Lower lobe of right lung (tissue), 2 donors: ENCODE measurements around the gene GLIS1. TPM values are rescaled to one million over a fixed set of nuclear protein-coding genes. Genes with fewer than 3 reads are reported as not detected.
"Not testable (repeated sequence)": the region's sequence is repeated elsewhere in the genome, so short reads cannot be mapped to it uniquely, and the experiment has no call there.

Source experiments
- ATAC-seq, 2 donors: fragments of 200-7000 bp; cut with Tn5 transposase; one replicate each; pipeline ENCODE4 v1.9.1; 2020 to 2022; ENCODE audit warnings: mild to moderate bottlenecking in 2 of 2, moderate library complexity in 2 of 2
- DNase-seq: peaks from one replicate; pipeline ENCODE4 v3.0.0-alpha.2; 2020
- H3K27ac ChIP-seq: fragments of 200-600 bp; one replicate; pipeline ENCODE4 v1.8.0; 2022
- H3K27me3 ChIP-seq: fragments of 200-600 bp; one replicate; pipeline ENCODE4 v1.8.0; 2022; ENCODE audit warnings: low read depth
- H3K36me3 ChIP-seq: fragments of 200-600 bp; one replicate; pipeline ENCODE4 v1.8.0; 2022; ENCODE audit warnings: mild to moderate bottlenecking
- H3K4me1 ChIP-seq: fragments of 200-600 bp; one replicate; pipeline ENCODE4 v1.8.0; 2022
- H3K4me3 ChIP-seq: fragments of 200-600 bp; one replicate; pipeline ENCODE4 v1.8.0; 2022; ENCODE audit warnings: mild to moderate bottlenecking
- H3K9me3 ChIP-seq: fragments of 200-600 bp; one replicate; pipeline ENCODE4 v1.8.0; 2022
- CTCF ChIP-seq: fragments of 200-600 bp; IDR thresholded peaks from one replicate; pipeline ENCODE4 v1.8.0; 2022; ENCODE audit warnings: antibody characterized with exemption, mild to moderate bottlenecking
- intact Hi-C: fragments of 100-400 bp; cut with DNase I; formaldehyde crosslinking; loops from one replicate; pipeline ENCODE4 v1.11.0; 2022
- total RNA-seq: library from RNA; stranded (reverse); fragmentation: NEBNext Ultra II Directional; extraction: Animal tissue kit (Norgen Biotek cat#: 25700); gene quantifications from one replicate; pipeline ENCODE4 v1.2.1, GENCODE V29; 2021
- donor health status: DM: no; HTN: yes; CAD: no; lungs with severe emphysema.

GLIS1 gene
- total RNA-seq, 1 donor from 2014 or later, result not detected

- ATAC-seq, result no peak
- Histone ChIP-seq H3K36me3 (no peaks in the 10 kb centered on the region), H3K4me3 (no peak overlapping the region), H3K27ac (no peak overlapping the region), H3K9me3 (no peaks in the 10 kb centered on the region), H3K4me1 (no peaks in the 10 kb centered on the region), H3K27me3 (no peaks in the 10 kb centered on the region)
- no peak for DNase-seq
- TF ChIP-seq CTCF, result no peak
- intact Hi-C loops, result no loop called here
Measured at GRCh38 chr1:53558739-53559315, 180.1 kb downstream of the GLIS1 start.

GRCh38 chr1:53557830-53558738 lies 180.9 kb downstream of the GLIS1 start:
- intact Hi-C loops, result no loop called here
- H3K27me3 ChIP-seq, result no peaks in the 10 kb centered on the region
- H3K36me3 ChIP-seq, result no peaks in the 10 kb centered on the region
- TF ChIP-seq CTCF, result no peak
- no peak overlapping the region for H3K27ac ChIP-seq
- peak; percentile 33 for DNase-seq
- H3K4me3 ChIP-seq, result no peak overlapping the region
- H3K4me1 ChIP-seq, result no peaks in the 10 kb centered on the region
- ATAC-seq, result no peak
- no peaks in the 10 kb centered on the region for H3K9me3 ChIP-seq

DNA sequence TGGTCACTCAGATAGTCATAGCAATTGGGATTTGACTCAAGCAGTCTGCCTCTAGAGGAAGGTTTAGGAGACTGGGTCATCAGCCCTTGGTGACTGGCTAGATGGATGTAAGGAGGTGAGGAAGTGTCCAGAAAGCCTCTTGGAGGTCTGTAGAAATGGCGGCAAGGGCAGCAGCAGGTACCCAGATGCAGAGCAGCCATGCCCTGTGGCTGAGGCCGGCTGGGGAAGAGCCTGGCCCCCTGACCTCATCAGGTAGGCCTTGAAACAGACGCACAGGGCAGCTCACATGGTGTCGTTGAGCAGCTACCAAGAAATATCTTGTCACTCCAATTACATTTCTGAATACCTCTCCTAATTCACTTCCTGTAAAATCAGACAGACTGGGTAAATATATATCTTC lies 181.6 kb downstream of the GLIS1 start:
- Histone ChIP-seq H3K9me3 (no peaks in the 10 kb centered on the region), H3K4me3 (no peak overlapping the region), H3K27ac (no peak overlapping the region), H3K4me1 (no peaks in the 10 kb centered on the region), H3K36me3 (no peaks in the 10 kb centered on the region), H3K27me3 (no peaks in the 10 kb centered on the region)
- DNase-seq (no peak), ATAC-seq (no peak)
- intact Hi-C loops, result no loop called here
- no peak for TF ChIP-seq CTCF

GRCh38 chr1:53556657-53557227 lies 182.2 kb downstream of the GLIS1 start:
- no peaks in the 10 kb centered on the region for H3K9me3 ChIP-seq
- DNase-seq (no peak), ATAC-seq (no peak)
- no peak overlapping the region for H3K4me3 ChIP-seq
- H3K27ac ChIP-seq, result no peak overlapping the region
- no peaks in the 10 kb centered on the region for H3K36me3 ChIP-seq
- H3K4me1 ChIP-seq, result no peaks in the 10 kb centered on the region
- no peak for TF ChIP-seq CTCF
- no peaks in the 10 kb centered on the region for H3K27me3 ChIP-seq
- intact Hi-C loops, result no loop called here

- ATAC-seq, H3K27me3 ChIP-seq, H3K27ac ChIP-seq, intact Hi-C loops, H3K4me3 ChIP-seq, H3K4me1 ChIP-seq, H3K9me3 ChIP-seq, DNase-seq, H3K36me3 ChIP-seq: not testable (repeated sequence)
Measured at GRCh38 chr1:53555620-53556326, 183.2 kb downstream of the GLIS1 start.
